Activated CD4-positive, CD25-positive, alpha-beta regulatory T cell treated with anti-CD3 and anti-CD28 coated beads, Interleukin-2, amount 50 U/mL, for 16 hours (primary cell): ENCODE results near the gene RELN.
"Not testable (repeated sequence)": the region's sequence is repeated elsewhere in the genome, so short reads cannot be mapped to it uniquely, and the experiment has no call there.

Experiments used
- DNase-seq: peaks from one replicate; pipeline ENCODE4 v3.0.0-alpha.2; 2020; ENCODE audit warnings: low read depth, low spot score

RELN gene

DNA sequence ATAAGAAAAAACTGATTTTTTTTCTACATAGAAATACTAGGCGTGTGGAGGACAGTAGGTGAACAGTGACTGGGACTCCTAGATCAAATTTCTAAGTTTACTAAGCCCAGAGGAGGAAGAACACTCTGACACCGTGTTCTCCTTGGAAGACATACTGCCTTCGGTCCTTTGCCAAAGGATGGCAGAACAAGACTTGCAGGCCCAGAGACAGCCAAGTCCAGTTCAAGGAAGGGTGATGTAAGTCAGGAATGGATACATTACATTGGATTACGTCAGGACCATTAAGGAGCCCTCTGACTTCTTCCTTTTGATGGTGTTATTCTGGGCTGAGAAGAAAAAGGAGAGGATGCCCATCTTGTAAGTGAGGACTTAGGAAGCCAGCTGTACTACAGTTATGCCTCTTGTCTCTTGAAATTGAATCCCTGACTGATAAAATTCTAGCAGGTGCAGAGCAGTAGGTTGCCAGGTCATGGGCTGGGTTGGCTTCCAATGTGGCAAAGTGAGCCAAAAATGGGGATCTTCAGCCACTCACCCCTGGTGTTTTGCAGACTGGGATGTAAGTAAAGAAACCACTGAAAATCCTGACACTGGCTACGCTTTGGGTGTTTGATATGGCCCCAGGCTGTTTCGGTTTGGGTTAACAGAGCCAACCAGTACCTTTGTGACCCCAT, 45.1 kb downstream of the RELN start:
- DNase-seq, result no peak

DNA sequence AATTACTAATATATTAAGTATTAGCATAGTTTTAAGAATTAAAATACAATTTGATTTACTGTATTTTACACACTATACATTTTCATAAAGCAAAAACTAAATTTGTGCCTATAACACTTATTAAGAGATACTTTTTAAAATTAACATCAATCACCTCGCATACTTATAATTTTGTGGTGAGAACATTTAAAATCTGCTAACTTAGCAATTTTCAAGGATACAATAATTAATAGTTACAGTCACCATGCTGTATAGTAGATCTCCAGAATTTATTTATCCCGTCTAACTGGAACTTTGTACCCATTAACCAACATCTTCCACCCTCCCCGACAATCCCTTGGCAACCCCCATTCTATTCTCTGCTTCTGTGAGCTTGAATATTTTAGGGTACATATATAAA, 47.5 kb downstream of the RELN start:
- no peak for DNase-seq

DNA sequence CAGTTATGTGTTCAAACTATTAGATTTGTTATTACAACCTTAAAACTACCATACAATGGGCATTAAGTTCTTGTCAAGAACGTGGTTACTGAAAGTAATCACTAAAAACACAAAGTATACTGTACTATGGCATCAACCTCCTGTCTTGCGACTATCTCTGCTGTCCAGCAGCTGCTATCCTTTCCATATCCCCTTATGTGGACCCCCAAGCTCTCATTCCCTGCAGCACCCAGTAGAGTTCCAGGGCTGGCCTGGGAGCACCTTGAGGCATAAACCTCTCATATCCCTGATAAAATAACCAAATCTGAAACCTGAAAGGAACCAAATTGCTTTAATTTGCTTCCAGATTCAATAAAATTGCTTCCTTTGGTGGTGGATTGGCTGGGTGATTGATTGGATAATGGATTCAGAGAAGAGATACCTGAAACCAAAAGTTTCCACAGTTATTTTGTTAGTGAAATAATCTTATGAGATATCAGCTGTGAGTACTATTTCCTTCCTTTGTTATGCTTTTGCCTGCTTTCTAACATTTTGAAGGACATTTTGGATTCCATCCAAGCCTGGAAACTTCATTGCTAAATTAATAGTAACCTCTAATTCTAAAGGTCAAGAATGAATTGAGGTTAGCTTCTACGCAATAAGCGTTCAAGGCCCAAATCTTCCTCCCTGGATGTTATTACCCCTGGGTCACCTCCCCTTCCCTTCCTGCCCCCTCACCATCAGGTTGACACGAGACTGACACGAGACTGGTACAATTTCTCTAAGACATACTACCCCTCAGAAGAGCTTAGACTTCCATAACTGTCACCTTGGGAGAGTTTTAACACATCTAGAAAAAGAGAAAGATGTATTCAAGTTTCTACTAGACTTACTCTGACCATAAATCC, 48.8 kb downstream of the RELN start:
- DNase-seq, result no peak

DNA sequence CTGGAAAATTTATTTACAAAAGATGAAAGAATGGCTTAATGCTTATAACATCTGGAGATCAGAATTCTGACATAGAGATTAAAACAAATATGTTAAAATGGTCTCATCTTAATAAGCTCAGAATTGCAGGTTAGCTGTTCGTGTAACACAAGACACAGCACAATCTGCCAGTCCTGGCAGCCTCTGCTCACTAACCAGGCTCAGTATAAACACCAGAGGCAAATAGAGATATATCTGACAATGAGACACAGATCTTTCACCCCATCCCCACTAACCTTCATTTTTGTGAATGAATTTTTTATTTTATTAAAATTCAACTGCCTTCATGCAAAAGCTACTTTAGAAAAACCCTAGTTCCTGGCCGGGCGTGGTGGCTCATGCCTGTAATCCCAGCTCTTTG, 51.8 kb downstream of the RELN start:
- DNase-seq, result no peak

DNA sequence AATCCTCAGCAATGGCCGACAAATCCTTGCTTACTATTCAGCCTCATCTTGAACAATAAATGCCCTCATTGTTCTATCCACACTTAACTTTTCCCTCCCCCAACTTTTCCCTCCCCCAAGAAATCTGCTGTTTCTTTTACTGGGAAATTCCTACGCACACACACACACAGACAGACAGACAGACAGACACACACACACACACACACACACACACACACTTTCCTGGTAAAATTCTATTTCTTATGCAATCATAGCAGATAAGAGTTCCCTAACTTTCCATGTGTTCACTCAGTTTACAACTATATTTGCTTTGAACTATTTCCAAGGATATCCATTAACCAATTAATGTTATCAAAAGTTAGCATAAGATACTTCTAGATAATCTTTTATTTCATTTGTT, 52.9 kb downstream of the RELN start:
- no peak for DNase-seq

DNA sequence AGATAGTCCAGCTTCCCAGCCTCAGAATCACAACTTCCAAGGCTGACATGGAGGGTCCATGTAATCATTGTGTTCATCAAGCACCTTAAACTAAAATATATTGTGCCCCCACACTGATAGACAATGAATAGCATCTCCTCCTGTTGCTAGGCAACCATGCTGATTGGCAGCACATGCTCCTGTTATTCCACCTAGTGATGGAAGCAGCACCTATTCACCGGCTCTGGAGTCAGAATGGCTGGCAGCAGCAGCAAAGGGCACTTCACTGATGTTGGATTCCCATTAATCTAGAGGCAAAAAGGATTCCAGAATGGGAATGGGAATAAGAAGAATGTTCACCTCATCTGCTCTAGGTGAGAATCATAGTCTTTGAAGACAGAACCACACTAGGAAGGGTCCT, 55.0 kb downstream of the RELN start:
- no peak for DNase-seq

DNA sequence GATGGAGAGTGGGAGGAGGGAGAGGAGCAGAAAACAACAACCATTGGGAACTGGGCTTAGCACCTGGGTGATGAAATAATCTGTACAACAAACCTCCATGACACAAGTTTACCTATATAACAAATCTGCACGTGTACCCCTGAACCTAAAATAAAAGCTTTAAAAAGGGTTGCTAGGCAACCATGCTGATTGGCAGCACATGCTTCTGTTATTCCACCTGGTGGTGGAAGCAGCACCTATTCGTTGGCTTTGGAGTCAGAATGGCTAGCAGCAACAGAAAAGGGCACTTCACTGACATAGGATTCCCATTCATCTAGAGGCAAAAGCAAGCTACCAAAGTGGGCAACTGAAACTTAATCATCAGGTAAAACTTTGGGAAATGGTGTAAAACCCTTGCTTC, 57.1 kb downstream of the RELN start:
- DNase-seq, result no peak

DNA sequence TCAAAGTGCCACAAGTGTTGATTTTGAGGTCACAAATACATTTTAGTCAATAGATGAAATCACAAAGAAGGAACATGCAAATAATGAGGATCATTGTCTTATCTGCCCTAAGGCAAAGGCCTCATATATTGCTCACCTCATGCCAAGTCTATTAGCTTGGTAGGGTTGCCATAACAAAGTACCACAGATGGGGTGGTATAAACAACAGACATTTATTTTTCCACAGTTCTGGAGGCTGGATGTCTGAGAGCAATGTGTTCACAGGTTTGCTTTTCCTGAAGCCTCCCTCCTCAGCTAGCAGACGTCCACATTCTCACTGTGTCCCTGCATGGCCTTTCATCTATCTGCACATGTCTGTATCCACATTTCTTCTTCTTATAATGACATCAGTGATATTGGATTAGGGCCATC, 59.6 kb downstream of the RELN start:
- no peak for DNase-seq

DNA sequence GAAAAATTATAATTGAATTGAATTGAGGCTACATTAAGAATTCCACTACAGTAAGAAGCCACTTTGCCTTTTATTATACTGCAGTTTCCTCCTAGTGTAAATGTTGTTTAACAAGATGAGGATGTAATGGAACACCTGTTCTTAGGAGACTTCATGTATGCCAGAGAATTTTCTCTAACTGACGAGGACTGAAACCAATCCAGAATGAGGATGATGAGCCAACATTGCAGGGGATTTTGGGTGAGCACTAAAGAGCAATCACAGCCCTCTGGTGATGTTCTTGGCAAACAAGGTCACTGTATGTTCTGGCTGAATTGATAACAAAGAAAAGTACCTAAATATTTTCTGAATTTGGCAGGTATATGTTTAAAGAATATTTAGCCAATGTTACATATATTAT, 60.9 kb downstream of the RELN start:
- DNase-seq, result no peak

DNA sequence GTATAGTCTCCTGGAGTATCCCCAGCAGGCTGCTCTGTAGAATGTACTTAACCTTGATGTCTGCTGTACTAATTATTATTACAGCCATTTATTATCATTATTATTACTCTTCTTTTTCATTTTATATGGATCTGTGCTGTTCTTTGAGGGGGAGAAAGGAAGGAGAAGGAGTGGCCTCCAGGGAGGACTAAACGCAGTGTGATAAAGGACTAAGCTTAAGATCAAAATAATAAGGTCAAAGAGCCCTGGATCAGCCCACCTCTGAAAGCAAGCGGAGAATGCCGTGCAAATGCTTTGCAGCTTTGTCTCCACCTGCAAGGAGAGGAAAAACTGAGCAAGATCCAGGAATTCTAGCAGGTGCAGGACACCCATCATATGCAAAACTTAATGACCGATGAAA, 65.3 kb downstream of the RELN start:
- DNase-seq, result no peak

DNA sequence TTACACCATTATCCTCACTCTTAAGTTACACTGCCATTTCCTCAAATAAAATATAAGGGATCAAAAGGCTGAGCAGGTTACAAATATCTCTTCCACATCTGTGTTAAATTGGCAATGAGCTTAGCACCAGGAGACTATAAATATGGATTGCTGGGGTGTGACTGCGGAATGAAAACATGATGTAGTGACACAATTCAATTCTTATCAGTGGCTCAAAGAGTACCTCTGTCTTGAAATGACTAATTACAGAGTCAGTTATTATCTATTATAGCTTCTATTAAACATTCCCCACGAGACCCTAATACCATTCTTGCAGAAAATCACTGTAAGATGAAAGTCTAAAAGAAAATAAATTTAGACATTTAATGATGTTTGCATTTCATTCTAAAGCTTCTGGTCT, 67.1 kb downstream of the RELN start:
- no peak for DNase-seq

DNA sequence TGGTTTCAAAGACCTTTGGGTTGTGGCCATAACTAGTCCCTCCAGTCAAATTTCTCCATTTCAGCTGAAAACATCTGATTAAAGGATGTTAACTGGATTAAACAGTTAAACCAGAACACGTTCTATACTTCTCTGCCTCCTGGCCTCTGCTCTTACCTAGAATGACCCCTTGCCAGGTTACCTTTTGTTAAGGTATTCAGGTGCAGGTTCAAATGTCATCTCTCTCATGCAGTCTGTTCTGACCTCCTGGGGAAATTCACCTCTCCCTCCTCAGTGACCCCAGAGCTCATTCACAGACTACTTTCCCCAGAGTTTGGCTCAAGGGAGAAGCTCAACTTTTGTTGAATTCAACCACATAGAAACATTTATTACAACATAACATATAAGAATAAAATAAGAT, 67.8 kb downstream of the RELN start:
- DNase-seq, result no peak

DNA sequence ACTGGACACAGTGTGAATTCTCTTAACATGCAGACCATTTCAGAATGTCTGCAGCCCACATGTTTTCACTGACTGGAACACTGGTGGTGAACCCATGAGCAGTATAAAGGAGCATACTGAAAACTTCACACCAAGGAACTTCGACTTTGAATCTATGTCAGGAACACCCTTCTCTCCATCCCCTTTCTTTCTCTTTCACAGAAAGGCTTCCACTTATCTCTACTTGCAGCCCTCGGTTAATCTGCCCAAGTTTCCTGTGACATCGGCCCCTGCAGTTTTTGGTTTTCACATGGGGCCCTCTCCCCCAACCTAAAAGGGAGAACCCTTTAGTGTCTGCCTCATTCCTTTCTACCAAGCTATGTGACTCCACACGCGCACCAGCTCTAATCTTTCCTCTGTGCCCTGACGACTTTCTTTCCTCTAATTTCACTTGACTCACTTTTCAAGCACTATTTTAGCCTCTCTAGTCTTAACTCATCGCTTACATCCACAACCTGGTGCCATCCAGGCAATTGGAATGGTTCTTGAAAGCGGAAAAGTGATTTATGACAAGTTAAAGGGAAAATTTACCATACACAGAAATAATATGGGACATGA, 70.1 kb downstream of the RELN start:
- no peak for DNase-seq

DNA sequence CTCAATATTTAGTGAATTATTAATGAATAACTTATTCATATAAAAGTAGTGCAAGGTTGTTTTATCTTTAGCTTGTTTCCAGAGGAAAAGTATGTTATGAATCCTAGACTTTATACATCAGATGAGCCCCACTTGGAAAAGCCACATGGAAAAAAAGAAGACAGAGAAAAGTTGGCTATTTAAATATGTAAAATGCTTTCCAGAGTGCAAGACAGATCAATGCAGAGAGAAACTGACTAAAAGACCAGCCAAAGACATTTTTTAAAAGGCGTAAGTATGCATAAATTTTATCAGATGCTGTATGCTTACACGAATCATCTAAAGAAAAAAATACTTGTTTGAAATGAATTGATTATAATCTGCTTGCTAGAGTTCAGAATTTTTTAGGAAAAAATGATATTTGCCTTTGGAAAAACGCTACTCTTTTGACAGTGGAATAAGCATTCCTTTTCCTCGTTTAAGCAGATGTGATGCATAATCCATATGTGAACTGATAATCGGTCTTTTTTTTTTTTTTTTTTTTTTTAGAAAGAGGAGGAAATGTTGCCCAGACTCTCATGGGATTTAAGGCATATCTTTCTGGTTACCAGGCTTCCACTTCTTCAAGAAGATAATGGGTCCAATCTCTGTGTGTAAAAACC, 70.7 kb downstream of the RELN start:
- no peak for DNase-seq

DNA sequence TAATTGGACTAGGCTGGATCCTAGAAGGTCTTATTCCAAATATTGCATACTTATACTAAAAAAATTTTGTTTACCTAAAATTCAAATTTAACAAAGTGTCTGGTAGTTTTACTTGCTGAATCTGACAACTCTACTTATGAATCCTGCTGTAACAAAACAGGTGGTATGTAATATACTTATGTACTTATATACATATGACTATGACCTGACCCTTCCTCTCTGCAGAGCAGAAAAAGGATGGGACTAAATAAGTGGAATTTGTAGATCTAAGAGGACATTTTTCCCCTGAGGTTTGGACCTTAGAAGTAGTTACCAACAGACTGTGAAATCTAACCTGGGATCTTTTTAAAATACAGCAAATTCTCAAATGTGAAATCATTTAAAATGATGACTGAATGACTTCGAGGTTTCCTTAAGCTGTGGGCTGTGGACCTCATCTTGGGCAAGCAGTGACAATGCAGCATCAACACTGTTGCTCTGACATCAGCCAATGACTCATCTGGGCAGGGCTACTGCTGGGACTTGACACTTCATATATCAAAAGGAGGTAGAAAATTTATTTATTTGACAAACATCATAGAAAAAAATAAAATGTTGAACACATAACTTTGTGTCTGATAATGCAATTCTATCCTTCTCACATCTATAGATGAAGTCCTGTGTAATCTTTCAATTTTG, 73.6 kb downstream of the RELN start:
- no peak for DNase-seq

DNA sequence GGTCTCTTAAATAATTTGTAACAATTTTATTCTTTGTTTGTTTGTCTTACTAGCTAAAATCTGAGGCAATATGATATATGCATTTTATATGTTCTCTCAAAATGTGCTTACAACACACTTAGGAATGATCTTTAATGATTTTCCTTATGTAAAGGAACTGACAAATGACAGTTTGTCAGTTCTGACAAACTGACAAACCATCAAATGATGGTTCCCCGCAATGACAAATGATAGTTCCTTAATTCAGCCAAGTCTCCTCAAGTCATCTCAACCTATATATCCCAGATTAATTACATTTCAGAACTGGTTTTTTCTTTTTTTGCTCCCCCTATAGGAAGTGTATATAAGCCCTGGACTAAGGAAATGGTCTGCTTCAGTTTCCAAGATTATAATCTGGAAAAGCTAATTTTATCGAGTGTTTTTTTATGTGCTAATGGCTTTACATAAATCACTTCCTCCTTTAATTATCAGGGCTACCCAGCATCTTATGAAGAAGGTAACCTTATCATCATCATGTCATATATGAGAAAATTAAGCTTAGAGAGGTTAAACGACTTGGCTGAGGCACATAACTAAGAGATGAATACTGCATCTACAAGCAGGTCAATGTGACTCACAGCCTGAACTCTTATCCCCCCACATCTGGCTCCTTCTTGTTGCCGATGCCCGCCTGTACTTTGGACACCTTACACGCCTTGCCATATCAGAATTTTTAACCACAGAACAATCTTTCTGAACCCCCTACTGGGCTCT, 75.1 kb downstream of the RELN start:
- DNase-seq, result no peak

DNA sequence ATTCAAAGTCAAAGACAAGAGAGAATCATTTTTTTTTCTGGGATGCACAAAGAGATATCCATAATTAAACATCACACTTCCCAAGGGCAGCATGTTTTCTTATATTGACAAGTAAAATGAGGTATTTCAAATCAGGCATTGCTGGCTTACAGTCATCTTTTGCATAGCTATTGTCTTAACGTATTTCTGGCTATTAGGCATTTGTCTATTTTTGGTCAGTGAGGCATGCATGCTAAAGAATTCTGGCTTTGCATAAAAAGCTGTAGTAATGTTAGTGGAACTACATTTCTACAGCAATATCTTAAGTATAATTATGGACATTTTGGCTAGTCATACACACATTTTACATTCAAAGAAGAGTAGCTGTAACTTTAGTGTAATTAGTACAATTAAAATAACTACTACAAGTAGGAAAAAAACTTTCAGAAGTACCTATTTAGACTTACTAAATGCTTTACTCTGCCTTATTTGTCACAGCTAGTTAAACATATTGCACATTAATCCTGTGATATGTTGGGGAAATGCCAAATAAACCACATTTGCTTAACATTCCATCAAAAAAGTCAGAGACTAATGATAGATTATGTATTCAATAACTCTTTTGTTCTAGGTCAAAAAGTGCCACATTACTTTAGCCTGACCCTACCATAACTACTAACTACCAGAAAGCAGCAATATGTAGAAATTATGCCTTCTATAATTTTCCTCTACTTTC, 76.4 kb downstream of the RELN start:
- DNase-seq, result no peak

DNA sequence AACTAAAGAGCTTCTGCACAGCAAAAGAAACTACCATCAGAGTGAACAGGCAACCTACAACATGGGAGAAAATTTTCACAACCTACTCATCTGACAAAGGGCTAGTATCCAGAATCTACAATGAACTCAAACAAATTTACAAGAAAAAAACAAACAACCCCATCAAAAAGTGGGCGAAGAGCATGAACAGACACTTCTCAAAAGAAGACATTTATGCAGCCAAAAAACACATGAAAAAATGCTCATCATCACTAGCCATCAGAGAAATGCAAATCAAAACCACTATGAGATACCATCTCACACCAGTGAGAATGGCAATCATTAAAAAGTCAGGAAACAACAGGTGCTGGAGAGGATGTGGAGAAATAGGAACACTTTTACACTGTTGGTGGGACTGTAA, 78.4 kb downstream of the RELN start:
- not testable (repeated sequence) for DNase-seq

DNA sequence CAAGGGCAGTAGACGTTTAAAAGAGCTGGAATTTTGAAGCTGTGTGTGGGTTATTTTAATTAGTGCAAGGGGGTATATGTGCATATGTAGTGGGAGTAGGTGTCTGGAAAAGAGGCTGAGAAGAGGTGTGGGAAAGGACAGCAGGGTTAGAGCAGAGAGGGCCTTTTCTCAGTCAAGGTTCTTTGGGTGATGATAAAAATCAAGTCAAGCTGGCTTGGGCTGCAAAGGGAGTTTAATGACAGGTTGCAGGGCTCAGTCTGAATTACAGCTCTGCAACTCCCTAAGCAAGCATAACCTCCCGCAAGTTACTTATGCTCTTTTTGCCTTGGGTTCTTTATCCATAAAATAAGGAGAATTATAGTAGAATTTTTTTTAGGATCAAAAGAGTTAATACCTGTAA, 83.5 kb downstream of the RELN start:
- no peak for DNase-seq

DNA sequence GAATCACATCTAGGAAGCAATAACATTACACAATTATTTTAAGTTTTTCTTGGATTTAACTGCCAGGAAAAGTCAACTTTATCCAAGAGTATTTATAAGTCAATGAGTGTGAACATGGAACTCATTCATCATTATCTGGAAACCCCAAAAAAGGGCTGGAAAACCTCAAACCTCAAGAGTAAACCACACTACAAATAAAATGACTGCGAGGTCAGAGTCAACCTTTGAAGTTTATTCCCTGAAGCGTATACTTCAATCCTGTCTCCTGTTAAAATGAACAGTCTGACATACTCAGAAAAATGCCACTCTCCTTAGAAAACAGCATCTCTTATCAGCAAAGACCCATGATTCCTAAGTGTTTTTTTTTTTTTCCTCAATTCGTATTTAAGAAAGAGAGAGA, 86.5 kb downstream of the RELN start:
- no peak for DNase-seq
